Suprapubic skin (tissue), 4 donors: ENCODE data around the gene PTPRD. TPM values are rescaled to one million over a fixed set of nuclear protein-coding genes. Genes with fewer than 3 reads are reported as not detected.
"Not testable (repeated sequence)": the region's sequence is repeated elsewhere in the genome, so short reads cannot be mapped to it uniquely, and the experiment has no call there.

Source experiments
- DNase-seq, 2 donors: peaks; one replicate each; pipeline ENCODE4 v3.0.0-alpha.2; 2019; ENCODE audit warnings: low spot score in 2 of 2
- H3K27ac ChIP-seq: fragments of 200-600 bp; sonication (generic); one replicate; pipeline ENCODE4 v1.5.1; 2019
- H3K27me3 ChIP-seq: fragments of 200-600 bp; sonication (generic); one replicate; pipeline ENCODE4 v1.5.1; 2019
- H3K36me3 ChIP-seq: fragments of 200-600 bp; sonication (generic); one replicate; pipeline ENCODE4 v1.5.1; 2019
- H3K4me1 ChIP-seq: fragments of 200-600 bp; sonication (generic); one replicate; pipeline ENCODE4 v1.5.1; 2019
- H3K4me3 ChIP-seq: fragments of 200-600 bp; sonication (generic); one replicate; pipeline ENCODE4 v1.5.1; 2019; ENCODE audit warnings: mild to moderate bottlenecking
- H3K9me3 ChIP-seq: fragments of 200-600 bp; sonication (generic); one replicate; pipeline ENCODE4 v1.5.1; 2019
- CTCF ChIP-seq, 2 donors: fragments of 200-600 bp in 1 of 2; fragments of 450-650 bp in 1 of 2; sonication (generic) in 1 of 2; IDR thresholded peaks; one replicate each; pipeline ENCODE4 v1.5.1; 2016 to 2019; ENCODE audit warnings: antibody characterized with exemption in 2 of 2, mild to moderate bottlenecking in 1 of 2, moderate library complexity in 1 of 2
- EP300 ChIP-seq: sonication (generic); formaldehyde crosslinking; IDR thresholded peaks from one replicate; pipeline ENCODE4 v1.6.1; 2017; ENCODE audit warnings: antibody characterized with exemption
- POLR2A ChIP-seq, 2 donors: fragments of 450-650 bp; IDR thresholded peaks; one replicate each; pipeline ENCODE4 v1.6.1; 2017; ENCODE audit warnings: antibody characterized with exemption in 2 of 2, mild to moderate bottlenecking in 2 of 2, moderate library complexity in 2 of 2
- POLR2AphosphoS5 ChIP-seq, 3 donors: sonication (generic); formaldehyde crosslinking; IDR thresholded peaks; one replicate each; pipeline ENCODE4 v1.6.1; 2017; ENCODE audit warnings: antibody characterized with exemption in 3 of 3
- WGBS: methylation state at CpG from one replicate; pipeline ENCODE4 v1.1.5; 2018; 5-methylcytosine and 5-hydroxymethylcytosine counted together
- total RNA-seq, 4 donors: library from RNA; depleted of rRNA; stranded (reverse); fragments of >200 nt; gene quantifications; one replicate each; pipeline ENCODE4 v1.1.0, GENCODE V29; 2016

Gene PTPRD
- total RNA-seq, 4 donors from 2014 or later: 0.49 to 3.3 (median 2.5) TPM

GRCh38 chr9:10387282-10387681 lies 225.5 kb downstream of the PTPRD start:
- Histone ChIP-seq H3K27me3 (no peaks in the 10 kb centered on the region), H3K36me3 (no peaks in the 10 kb centered on the region), H3K4me1 (no peaks in the 10 kb centered on the region), H3K27ac (no peak overlapping the region), H3K9me3 (no peaks in the 10 kb centered on the region), H3K4me3 (no peak overlapping the region)
- TF ChIP-seq POLR2A (IDR thresholded peaks at IDR 0.05) (no peak), CTCF (IDR thresholded peaks at IDR 0.05) (no peak), POLR2AphosphoS5 (IDR thresholded peaks at IDR 0.05) (no peak), EP300 (no peak)
- DNase-seq: no peak
- 87% methylated on average over 1 of the region's 1 CpG for WGBS

- TF ChIP-seq CTCF (IDR thresholded peaks at IDR 0.05) (no peak), POLR2AphosphoS5 (IDR thresholded peaks at IDR 0.05) (no peak), EP300 (no peak), POLR2A (IDR thresholded peaks at IDR 0.05) (no peak)
- DNase-seq: no peak
- no peaks in the 10 kb centered on the region for H3K4me1 ChIP-seq
- no peak overlapping the region for H3K27ac ChIP-seq
- no peaks in the 10 kb centered on the region for H3K36me3 ChIP-seq
- H3K4me3 ChIP-seq: no peak overlapping the region
- H3K27me3 ChIP-seq: no peaks in the 10 kb centered on the region
- no peaks in the 10 kb centered on the region for H3K9me3 ChIP-seq
Measured at GRCh38 chr9:10371824-10372223, 241.0 kb downstream of the PTPRD start.

- H3K4me1 ChIP-seq: no peaks in the 10 kb centered on the region
- H3K36me3 ChIP-seq: no peaks in the 10 kb centered on the region
- TF ChIP-seq POLR2A (IDR thresholded peaks at IDR 0.05): no peak
- TF ChIP-seq EP300: no peak
- TF ChIP-seq CTCF (IDR thresholded peaks at IDR 0.05): peak in 1 of 2 donors; percentile 41
- TF ChIP-seq POLR2AphosphoS5 (IDR thresholded peaks at IDR 0.05): no peak
- H3K27ac ChIP-seq: no peak overlapping the region
- DNase-seq: no peak
- H3K9me3 ChIP-seq: no peaks in the 10 kb centered on the region
- no peak overlapping the region for H3K4me3 ChIP-seq
- no peaks in the 10 kb centered on the region for H3K27me3 ChIP-seq
- 35% methylated on average over 3 of the region's 3 CpGs for WGBS
Measured at GRCh38 chr9:10366171-10366779, 246.5 kb downstream of the PTPRD start.

GRCh38 chr9:10354591-10354990 lies 258.2 kb downstream of the PTPRD start:
- Histone ChIP-seq H3K9me3 (no peaks in the 10 kb centered on the region), H3K4me3 (no peak overlapping the region), H3K36me3 (no peaks in the 10 kb centered on the region), H3K27ac (no peak overlapping the region), H3K27me3 (no peaks in the 10 kb centered on the region), H3K4me1 (no peaks in the 10 kb centered on the region)
- no peak for DNase-seq
- WGBS: 78% methylated on average over 3 of the region's 3 CpGs
- no peak for TF ChIP-seq POLR2AphosphoS5 (IDR thresholded peaks at IDR 0.05)
- no peak for TF ChIP-seq CTCF (IDR thresholded peaks at IDR 0.05)
- TF ChIP-seq POLR2A (IDR thresholded peaks at IDR 0.05): no peak
- TF ChIP-seq EP300: no peak

GRCh38 chr9:10345621-10346020 lies 267.2 kb downstream of the PTPRD start:
- H3K36me3 ChIP-seq, H3K27ac ChIP-seq, DNase-seq, H3K27me3 ChIP-seq, H3K4me1 ChIP-seq, H3K9me3 ChIP-seq, H3K4me3 ChIP-seq: not testable (repeated sequence)
- WGBS: 47% methylated on average over 5 of the region's 5 CpGs

- no peak overlapping the region for H3K27ac ChIP-seq
- no peaks in the 10 kb centered on the region for H3K4me1 ChIP-seq
- no peaks in the 10 kb centered on the region for H3K36me3 ChIP-seq
- H3K4me3 ChIP-seq: no peak overlapping the region
- no peaks in the 10 kb centered on the region for H3K27me3 ChIP-seq
- no peak for DNase-seq
- WGBS: 92% methylated on average over 2 of the region's 2 CpGs
- no peaks in the 10 kb centered on the region for H3K9me3 ChIP-seq
- TF ChIP-seq EP300: no peak
- TF ChIP-seq CTCF (IDR thresholded peaks at IDR 0.05): no peak
Measured at GRCh38 chr9:10341057-10341456, 271.7 kb downstream of the PTPRD start.
